ENCODE measurements around the gene JAKMIP3.

Gene JAKMIP3

DNA sequence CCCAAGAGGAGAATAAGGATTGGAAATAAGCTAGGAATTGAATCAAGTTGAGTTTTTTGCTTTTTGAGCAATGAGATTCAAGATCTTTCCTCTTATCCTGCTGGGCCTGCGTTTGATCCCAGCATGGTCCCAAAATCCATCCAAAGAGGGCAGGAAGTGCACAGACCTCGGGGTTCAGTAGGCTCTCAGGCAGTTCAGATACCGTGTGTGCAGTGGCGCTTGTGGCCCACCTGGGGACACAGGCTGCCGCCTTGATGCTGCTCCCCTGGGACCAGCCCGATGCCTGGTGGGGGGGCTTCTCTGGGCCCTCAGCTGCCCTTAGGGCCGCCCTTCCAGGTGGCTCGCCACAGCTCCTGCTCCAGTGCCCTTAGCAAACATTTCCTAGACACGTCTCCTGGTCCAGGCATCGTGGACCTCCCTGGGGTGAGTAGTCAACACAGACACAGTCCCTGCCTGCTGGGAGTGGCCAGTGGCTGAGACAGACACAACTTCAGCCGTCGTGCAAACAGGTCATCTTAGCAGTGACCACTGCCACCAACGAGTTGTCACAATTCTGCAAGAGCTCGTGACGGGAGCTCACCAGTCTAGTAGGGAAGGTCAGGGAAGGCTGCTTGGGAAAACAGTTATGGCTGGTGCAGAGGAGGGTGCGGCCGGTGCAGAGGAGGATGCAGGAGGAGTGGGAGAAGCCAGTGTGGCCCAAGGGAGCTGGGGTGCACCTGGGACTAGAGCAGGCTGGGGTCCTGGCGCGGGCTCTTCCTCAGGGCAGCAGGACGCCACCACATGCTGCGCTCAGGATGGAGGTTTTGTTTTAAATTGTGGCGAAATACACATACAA, 21.7 kb upstream of the JAKMIP3 start:
- no peak for DNase-seq (ENCODE audit: low read depth in 1 of 2, low spot score in 1 of 2)

DNA sequence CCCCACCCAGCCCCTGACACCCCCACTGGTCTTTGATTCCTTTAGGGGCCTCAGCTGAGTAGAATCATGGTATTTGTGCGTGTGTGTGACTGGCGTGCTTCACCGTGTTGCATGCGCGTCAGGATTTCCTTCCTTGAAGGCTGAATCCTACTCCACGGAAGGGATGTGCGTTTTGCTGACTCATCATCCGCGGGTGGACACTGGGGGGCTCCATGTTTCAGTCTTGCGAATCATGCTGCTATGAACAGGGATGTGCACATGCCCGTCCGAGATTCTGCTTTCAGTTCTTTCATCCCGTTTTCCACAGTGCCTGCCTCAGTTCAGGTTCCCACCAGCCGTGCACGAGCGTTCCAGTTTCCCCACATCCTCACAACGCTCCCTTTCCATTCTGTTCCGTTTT, 20.9 kb upstream of the JAKMIP3 start:
- DNase-seq (ENCODE audit: low read depth in 1 of 2, low spot score in 1 of 2) = no peak

DNA sequence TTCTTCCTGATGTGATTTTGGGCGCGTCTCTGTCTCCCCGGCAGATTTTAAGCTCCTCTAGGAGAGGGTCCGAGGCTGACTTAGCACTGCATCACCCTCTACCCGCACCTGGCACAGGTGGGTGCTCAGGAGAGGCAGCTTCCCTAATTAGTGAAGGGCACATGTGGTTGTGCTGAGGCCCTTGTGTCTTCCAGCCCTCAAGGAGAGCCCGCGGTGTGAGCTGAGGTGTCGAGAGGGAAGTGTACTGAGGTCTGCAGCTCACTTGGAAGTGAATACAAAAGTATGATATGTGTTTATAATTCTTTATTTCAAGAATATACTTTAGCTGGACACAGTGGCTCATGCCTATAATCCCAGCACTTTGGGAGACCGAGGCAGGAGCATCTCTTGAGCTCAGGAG, 20.4 kb upstream of the JAKMIP3 start:
- DNase-seq (ENCODE audit: low read depth in 1 of 2, low spot score in 1 of 2) = no peak

DNA sequence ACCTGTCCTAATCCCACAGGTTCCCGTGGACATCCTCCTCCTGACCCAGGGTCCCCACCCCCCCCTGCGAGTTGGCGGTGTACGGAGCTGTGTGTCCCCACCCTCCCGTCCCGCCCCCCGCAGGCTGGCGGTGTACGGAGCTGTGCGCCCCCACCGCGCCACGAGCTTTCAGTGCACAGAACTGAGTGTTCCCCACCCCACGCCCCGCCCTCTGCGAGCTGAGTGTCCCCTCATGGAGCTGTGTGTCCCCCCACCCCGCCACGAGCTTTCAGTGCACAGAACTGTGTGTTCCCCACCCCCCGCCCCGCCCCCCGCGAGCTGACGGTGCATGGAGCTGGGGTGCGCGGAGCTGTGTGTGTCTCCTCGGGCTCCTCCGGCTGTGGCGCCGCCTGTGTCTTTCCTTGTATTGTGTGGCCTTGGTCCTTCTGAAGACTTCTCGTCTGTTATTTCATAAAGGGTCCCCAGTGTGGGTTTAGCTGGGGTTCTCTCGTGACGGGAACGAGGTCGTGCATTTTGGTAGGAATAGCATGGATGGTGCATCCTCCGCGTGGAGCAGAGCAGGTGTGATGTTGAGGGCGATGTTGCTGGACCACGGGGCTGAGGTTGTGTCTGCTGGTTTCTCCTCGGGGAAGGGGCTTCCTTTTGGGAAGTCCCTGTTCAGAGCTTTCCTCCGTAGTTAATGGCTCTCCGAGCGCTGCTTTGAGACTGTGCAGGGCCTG, 18.0 kb upstream of the JAKMIP3 start:
- no peak for DNase-seq (ENCODE audit: low read depth in 1 of 2, low spot score in 1 of 2)

DNA sequence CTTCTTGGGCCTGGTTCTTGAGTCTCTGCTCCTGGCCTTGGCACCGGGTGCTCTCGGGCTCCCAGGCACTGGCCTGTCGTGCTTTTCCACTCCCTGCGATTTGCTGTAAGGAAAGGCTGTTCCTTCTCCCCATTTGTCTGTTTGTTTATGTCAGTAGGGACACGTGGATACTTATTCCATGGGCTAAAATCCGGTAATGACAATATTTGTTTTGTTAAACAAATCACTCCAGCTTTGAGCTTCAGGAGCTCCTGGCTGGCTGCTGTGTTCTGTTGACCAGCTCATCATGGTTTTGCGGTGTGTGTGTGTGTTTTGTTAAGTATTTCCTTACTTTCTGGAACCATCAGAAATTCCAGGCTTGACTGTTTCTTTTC, 17.5 kb upstream of the JAKMIP3 start:
- DNase-seq (ENCODE audit: low read depth in 1 of 2, low spot score in 1 of 2) = no peak

DNA sequence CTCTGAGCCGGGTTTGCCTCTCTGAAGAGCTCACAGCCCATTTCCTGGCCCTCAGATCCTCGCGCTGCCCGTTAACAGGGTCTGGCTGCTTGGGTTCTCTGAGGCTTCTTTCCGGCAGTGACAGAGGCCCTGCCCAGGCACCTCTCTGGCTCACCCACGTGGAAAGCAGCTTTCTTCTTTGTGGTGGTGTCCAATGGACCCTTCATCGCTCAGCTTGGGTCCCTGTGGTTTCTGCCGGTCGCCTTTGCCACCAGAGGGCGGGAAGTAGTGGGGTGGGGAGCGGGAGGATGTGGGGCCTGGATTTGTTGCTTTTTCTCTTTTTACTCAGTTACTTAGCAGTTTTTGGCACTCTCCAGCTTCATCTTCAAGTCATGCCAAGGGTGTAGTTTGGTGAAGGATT, 15.6 kb upstream of the JAKMIP3 start:
- DNase-seq (ENCODE audit: low read depth in 1 of 2, low spot score in 1 of 2) = no peak

DNA sequence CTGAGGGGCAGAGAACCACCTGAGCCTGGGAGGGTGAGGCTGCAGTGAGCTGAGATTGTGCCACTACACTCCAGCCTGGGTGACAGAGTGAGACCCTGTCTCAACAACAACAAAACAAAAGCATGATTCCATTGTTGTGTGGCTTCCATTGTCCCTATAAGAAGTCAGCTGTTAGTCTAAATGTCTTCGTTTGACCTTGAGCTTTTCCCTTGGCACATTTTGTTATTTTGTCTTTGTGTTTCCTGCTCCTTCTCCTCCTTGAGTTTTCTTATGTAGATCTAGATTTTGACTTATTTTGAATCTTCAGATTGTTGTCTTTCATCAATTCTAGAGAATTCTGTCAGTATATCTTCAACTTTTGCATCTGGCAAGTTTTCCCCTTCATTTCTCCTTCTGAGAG, 13.6 kb upstream of the JAKMIP3 start:
- no peak for DNase-seq (ENCODE audit: low read depth in 1 of 2, low spot score in 1 of 2)

DNA sequence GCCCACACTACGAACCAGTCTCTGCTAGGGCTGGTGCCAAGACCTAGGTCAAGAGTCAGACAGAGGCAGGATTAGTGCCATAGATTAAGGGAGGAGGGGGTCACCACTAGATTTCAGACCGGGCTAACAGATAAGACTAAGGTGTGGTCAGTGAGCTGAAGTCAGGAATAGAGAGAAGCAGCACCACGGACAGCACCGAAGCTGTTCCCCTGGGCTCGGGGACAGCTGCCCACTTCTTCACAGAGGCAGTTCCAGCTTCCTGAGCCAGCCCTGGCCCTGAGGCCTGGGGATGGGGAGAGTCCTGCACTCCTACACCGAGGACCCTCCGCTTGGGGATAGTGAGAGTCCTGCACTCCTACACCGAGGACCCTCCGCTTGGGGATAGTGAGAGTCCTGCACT, 11.2 kb upstream of the JAKMIP3 start:
- no peak for DNase-seq (ENCODE audit: low read depth in 1 of 2, low spot score in 1 of 2)

DNA sequence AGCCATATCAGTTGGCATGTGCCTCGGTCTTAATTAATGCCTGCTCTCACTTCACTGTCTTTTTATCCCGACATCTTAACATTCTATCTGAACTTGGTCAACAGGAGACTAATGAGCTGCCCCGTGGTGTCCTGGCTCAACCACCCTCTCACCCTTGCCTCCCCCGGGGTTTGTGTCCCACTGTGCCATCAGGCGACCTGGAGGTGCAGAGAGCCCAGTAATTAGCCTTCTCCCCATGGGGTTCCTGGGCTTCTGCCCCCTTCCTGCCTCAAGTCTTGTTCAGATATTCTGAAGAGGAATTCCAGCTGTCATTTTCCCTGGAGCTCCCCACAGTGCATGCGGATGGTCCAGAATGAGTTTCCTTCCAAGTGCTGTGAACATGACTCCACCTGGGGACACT, 10.1 kb upstream of the JAKMIP3 start:
- no peak for DNase-seq (ENCODE audit: low read depth in 1 of 2, low spot score in 1 of 2)

DNA sequence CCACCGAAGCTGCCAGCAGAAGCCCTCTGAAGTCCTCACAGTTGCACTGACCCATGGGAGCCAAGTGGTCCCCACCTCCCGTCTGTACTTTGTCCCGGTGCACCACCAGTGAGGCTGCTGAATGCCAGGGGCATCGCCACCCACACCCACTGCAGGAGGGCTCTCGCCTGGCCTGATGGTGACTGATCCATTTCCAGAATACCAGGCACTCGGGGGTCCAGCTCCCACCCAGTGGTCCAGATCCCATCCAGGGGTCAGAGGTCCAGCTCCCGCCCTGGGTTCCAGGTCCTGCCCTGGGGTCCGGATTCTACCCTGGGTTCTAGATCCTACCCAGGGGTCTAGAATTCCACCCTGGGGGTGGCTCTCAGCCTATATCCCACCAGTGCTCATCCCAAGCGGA, 9.1 kb upstream of the JAKMIP3 start:
- DNase-seq (ENCODE audit: low read depth in 1 of 2, low spot score in 1 of 2) = no peak

DNA sequence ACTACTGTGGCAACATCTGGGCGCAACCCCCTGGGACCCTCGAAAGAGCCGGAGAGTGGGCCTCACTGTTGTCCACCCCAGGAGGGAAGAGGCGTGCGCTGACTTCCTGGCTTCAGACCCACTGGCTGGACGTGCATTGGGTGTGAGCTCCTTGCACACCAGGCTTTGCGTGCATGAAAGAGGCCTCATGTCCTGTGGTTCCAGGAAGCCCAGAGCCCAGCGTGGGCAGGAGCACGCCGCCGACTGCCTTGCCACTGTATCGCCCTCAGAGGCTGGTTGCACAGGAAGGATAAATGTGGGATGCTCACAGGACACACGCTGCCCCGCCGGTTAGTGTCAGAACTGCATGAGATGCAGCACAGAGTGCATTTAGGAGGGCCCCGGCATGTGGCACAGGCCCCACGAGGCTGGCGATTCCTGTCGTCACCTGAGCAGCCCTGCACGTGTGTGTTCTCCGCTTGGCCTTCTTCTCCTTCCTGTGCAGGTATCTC, 8.5 kb upstream of the JAKMIP3 start:
- no peak for DNase-seq (ENCODE audit: low read depth in 1 of 2, low spot score in 1 of 2)

DNA sequence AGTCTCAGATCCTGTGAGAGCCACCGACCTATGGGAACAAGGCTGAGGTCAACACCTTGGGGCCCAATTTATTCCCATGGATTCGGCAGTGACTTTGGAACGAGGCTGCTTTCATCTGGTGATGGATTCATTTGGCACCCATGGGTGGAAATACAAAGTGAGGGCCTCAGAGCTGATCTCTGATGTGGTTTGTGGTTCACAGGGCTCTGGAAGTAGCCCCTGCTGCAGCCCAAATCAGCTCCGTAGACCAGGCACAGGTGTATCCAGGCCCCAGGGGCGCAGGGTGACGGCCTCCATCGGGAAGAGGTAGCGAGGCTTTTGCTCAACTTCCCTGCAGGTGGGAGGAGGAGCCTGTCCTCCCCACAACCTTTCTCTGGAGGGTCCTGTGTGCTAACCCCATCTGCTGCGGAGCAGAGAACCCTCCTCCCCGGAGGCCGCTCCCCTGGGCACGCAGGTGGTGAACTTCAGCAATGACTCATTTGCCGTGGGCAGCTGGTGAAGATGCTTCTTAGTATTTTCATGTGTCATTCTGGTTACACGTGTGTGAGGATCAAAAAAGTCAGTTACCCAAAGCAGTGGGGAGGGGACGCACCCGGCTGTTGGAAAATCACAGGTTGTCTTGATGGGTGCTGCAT, 7.5 kb upstream of the JAKMIP3 start:
- no peak for DNase-seq (ENCODE audit: low read depth in 1 of 2, low spot score in 1 of 2)

DNA sequence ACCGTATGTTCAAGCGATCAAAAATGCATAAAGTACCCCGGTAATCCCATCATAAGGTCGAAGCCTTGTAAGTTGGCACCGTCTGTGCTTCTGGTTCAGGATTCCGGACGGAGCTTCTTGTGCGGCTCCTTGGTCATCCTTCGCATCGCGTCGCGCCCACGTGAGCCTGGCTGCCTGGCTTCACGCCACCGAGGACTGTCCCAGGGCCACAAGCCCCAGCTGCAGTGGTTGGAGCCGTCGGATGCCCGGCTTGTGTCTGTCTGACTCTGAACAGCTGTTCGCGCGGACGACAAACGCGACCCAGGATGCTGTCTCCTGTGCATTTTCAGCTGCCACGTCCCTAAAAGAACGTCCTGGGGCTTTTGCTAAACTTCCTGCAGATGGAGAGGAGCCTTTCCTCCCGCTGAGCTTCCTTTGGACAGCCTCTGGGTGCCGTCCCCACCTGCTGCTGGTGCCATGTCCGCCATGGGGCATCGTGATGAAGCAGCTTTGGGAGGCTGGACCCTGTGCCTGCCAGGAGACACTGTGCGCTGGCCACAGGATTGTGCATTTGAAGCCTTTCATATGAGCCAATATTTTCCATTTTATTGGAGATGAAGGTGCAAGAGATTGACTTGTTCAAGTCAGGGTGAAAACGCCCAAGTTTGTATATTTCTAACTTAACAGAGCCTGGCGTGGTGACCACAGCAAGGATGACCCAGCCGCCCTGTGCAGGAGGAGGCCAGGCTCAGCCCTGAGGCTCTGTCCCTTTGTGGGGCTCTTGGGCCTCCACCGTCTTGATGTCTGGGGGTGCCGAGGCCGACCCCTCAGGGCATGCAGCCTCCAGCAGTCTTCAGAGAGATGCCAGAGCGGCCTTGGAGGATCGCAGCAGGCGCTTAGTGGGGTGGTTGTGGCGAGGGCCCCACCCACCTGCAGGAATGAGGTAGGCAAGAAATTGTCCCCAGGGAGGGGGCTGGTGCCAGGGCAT, 6.7 kb upstream of the JAKMIP3 start:
- DNase-seq (ENCODE audit: low read depth in 1 of 2, low spot score in 1 of 2) = no peak

DNA sequence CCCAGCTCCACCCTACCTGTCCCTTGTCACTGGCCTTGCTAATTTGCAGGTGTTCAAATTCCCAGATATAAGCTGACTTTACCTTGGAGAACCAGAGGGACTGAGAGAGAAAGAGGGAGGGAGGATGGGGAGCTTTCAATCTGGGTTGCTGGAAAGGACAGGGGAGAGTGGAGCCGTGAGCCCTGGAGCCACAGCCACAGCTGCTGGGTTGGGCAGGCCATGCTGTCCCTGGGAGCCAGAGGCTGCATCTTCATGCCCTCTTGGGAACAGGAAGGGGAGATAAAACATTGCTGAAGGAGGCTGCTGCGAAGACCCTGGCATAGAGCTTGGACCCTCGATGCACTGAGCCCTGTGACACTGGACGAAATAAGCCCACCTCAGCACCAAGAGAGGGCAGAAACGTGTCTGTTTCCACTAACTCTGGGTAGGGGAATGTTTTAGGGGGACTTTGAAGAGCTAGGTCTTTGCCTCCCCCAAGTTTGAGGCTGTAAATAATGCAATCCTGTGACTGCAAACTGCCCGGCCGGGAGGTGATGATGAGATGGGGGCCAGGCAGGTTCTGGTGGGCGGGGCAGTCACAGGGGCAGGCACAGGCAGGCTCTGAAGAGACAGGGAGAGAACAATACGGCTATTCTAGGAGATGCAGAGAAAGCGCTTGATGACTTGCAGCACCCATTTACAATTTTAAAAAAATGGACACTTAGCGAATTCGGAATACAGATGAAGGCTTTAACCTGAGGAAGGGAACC, 5.8 kb upstream of the JAKMIP3 start:
- DNase-seq (ENCODE audit: low read depth in 1 of 2, low spot score in 1 of 2) = no peak

DNA sequence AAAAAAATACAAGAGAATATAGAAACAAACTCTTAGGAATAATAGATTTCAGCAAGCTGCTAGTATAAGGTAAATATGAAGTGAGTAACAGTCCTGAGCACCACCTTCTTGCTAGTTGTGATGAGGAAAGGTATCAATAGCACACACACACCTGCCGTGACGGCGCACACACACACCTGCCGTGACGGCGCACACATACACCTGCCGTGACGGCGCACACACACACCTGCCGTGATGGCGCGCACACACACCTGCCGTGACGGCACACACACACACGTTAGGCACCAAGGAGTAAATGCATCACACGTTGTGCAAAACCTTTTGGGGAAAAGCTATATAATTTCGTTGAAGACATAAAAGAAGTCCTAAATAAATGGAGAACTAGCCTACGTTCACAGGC, 4.7 kb upstream of the JAKMIP3 start:
- no peak for DNase-seq (ENCODE audit: low read depth in 1 of 2, low spot score in 1 of 2)

DNA sequence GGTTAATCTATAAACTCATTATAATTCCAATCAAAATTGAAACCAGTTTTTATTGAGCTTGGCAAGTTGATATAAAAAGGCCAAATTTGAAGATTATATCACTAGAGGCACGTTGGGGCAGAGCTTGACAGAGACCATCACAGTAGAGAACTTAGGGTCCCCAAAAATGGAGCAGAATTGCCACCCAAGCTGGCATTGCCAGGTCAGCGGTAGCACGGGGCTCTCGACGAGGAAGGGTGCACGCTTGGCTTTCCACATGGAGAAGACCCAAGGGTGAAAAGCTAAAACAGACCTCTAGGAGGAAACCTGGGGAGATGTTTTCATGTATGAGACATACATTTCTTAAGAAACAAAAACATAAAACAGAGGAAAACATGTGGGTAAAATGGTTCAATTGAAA, 4.3 kb upstream of the JAKMIP3 start:
- DNase-seq (ENCODE audit: low read depth in 1 of 2, low spot score in 1 of 2) = no peak

DNA sequence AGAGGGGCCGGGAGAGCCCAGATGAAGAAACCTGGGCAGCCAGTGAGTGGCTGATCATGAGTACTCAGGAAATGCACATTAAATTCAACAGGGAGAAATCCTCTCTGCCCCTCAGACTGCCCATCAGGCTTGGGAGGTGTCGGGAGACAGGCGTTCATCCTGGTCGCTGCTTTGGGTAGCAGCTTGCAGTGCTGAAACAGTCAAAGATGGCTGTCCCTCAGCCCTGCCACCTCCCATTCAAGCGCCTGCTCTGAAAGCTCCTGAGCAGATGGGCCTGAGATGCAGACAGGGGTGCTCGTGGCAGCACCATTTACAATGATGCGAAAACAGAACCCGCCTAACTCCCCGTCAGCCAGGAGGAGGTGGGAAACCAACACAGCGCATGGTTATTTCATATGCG, 3.6 kb upstream of the JAKMIP3 start:
- DNase-seq (ENCODE audit: low read depth in 1 of 2, low spot score in 1 of 2) = no peak

DNA sequence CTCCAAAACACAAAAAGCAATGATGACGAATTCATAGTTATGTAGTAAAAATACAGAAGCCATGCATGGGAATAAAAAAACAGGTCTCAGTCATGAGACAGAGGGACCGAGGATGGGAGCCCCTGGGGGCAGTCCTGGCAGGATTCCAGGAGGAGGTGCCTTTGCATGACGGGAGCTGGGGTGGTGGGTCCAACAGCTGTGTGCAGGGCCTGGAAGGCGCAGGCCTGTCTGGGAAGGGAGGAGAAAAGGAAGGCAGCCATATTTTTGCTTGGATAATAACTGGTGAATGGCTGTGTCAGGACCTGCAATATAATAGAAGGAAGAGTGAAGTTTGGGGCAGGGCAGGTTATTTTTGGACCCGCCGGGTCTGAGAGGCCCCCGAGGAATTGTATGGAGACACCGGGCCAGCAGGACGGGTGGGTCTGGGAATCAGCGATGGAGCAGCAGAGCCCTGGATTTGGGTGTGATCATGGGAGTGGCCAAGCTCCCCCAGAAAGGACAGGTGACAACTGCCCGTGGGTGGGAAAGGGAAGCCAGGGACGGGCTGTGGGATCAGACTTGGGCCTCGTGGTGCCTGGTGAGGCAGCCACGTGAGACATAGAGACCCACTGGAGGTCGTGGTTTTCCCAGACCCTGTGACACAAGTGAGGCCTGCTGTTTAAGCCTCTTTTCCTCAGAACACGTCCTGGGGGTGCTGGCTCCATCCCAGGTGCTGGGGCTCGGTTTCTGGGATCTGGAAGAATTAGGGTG, 2.9 kb upstream of the JAKMIP3 start:
- DNase-seq (ENCODE audit: low read depth in 1 of 2, low spot score in 1 of 2) = no peak

DNA sequence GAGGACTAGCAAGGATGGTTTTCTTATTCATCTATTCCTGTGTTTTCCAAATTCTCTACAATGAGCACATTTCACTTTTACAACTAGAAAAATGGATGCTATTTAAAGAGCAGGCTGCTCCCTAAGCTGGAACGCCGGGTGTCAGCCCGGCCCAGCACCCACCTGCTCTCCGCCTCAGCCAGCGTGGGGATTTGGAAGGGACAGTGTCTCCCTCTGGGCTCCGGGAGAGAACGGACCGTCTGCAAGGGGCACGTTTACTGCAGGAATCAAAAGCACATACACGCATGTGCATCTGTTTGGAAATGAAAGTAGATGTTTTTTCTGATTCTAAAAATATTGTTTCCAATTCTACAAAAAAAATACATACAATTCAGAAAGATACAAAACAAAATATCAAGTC, 2.3 kb upstream of the JAKMIP3 start:
- DNase-seq (ENCODE audit: low read depth in 1 of 2, low spot score in 1 of 2) = no peak
